ENCODE results near the gene NSMF.
A peak's percentile ranks its signal among the peaks of the same experiment; 100 is the strongest.

Gene NSMF

DNA sequence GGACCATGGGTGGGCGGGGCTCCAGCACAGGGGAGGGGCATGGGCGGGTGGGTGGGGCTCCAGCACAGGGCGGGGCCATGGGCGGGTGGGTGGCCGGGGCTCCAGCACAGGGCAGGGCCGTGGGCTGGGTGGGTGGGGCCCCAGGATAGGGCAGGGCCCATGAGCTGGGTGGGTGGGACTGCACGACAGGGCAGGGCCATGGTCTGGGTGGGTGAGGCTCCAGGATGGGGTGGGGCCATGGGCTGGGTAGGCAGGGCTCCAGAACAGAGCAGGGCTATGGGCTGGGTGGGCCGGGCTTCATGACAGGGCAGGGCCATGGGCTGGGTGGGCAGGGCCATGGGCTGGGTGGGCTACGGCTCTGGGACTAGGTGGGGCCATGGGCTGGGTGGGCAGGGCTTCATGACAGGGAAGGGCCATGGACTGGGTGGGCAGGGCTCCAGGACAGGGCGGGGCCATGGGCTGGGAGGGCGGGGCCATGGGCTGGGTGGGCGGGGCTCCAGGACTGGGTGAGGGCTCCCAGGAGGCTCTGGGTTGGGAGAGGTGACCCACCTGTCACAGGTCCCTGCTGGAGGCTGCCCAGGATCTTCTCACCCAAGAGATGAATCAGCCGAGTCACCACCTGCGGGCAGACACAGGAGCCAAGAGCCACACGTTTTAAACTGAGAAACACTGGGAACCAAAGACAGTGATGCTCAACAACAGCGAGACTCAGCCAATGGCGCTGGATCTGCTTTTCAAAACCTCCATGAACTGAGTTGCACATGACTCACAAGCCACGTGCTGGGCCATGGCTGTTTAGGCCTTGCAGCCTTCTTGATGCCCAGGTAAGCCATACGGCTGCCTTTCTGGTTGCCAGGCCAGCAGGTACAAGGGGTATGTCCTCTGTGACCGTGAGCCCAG lies 33.6 kb upstream of the NSMF start:
- DNase-seq (ENCODE audit: low spot score): peak; percentile 82

DNA sequence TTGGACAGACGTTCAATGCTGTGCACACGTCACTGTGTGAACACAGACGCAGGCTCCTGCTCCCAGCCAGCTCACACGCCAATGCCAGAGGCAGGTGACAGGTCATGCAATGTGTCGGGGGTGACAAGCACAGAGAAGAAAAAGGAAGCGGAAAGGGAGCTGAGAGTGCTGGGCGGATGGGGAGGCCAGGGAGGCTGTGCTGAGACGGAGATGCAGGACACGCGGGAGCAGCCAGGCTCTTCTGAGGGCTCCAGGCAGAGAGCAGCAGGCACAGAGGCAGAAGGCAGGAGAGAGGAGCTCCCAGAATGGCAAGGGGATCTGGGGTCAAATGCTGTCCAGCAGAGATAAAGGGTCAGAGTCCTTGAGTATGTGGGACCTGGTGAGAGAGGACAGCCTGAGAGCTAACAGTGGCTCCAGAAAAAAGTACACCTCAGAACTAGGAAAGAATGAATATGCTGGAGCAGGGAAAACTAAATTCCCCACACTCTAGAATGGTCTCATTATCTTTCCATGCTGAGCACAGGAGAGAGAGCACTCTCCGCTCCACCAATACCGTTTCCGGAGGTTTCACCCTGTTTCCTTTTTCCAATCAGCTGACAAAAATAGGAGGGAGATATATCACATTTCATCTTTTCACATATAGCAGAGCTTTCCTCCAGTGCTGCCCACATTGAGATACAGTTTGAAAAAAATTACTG lies 32.8 kb upstream of the NSMF start:
- DNase-seq (ENCODE audit: low spot score): no peak

DNA sequence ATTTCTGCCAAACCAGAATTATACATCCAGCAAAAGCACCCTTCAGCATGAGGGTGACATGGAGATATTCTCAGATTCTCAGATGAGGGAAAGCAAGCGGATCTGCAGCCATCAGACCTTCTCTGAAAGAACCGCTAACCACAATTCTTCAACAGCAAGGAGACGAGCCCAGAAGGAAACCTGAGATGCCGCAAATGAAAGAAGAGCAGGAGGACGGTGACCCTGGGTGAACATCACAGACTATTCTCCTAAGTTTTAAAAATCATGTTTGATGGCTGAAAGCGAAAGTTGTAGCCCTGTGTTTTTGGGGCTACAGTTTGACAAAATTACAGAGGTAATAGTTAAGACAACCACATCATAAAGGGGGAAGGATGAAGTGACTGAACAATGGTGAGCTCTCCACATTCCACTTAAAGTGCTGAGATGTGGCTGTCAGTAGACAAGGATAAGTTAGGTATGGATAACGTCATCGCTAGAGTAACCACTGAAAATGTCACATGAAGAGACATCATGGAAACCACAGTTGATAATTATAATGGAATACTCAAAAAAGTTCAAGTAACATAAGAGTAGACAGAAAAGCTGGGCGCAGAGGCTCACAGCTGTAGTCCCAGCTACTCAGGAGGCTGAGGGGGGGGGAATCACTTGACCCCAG lies 31.5 kb upstream of the NSMF start:
- DNase-seq (ENCODE audit: low spot score): no peak

DNA sequence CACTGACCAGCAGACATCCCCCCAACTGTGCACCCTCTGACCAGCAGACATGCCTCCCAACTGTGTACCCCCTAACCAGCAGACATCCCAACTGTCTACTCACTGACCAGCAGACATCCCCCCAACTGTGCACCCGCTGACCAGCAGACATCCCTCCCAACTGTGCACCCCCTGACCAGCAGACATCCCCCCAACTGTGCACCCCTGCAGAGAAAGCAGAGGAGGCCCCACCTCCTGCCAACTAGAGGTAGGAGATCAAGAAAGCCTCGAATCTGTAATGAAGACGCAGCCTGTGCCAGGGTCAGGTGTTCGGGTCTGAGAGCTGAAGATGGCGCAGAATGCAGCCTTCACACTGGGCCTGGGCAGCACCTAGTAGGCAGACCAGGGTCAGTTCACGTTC lies 29.8 kb upstream of the NSMF start:
- DNase-seq (ENCODE audit: low spot score): no peak

DNA sequence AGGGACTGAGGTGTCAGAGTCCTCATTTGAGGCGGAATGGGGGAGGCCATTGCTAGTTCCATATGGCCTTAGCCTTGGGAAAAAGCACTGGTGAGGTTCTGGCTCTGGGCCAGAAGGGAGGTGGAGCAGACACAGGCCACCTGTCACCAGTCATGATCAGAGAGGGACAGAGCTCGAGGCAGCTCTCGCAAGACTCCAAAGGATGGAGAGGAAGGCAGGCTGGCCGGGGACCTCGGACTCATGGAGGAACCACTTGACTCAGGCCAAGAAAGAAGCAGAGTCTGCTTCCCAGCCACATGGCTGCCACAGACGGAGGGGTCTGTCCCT lies 29.2 kb upstream of the NSMF start:
- DNase-seq (ENCODE audit: low spot score): no peak

DNA sequence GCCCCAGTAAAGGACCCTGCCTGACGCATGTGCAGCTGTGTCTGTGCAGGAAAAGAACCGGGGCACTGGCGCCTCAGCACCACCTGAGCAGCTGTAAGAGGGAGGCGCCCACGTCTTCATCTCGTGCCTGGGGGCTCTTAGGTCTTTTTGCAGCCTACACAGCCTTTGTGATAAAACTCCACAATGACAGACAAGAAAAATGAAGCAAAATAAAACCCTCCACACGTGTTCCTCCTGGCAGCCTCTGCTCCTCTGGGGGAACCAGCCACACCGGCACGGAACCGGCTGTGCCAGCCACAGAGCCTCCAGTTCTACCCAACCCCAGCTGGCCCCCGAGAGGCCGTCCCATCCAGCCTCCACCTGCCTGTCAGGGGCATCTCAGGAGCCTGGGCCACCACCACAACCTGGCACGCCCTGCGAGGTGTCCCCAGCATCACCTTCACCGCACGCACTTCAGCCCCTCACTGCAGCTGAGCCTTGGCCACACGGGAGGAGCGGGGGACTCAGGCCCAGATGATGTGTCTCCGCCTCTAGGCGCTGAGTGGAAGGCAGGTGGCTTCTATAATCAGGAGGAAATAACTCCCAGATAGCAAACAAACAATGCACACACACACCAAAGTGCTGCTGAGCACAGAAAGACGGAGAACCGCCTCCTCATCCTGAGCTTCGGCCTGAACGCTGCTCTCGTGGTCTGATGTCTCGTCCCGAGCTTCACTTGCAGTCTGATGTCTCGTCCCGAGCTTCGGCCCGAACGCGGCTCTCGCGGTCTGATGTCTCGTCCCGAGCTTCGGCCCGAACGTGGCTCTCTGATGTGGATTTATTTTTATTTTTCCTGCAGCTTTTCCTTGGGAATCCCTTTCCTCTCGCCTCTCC lies 28.6 kb upstream of the NSMF start:
- DNase-seq (ENCODE audit: low spot score): no peak

DNA sequence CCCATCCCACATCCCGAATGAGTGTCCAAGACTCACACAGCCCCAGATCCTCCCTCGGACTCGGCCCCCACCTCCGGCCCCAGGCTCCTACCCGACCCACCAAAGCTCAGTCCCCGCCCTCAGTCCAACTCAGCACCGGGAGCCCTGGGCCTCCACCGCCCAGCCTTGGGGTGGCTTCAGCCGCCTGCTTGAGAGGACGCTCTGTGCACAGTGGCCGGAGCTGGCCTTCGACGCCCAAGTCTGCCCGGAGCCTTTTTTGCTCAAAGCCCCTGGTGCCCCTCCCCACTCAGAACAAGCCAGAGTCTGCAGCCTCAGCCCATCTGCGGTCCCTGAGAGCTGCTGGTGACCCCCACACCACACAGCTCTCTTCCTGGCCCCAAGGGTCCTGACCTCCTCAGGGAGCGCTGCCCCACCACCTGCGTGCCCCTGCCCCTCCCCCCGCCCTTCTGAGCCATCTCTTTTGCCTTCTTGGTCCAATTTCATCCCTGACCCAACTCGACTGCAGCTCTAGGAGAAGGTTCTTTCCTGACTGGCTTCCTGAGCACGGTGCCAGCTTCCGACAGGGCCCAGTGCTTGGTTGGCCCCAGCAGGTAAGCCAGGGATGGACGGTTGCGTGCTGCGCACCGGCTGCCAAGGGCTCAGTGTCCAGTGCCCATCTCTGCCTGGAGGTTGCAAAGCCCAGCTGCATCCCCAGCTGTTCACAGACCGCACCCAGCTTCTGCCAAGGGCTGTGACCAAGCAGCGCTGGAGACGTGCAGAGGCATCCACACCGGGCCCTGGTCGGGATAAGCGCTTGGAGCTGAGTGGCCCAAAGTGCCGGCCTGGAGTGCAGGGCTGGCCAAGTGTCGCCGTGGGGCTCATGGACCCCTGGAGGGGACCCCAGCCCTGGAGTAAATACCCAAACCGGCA lies 27.7 kb upstream of the NSMF start:
- no peak for DNase-seq (ENCODE audit: low spot score)

DNA sequence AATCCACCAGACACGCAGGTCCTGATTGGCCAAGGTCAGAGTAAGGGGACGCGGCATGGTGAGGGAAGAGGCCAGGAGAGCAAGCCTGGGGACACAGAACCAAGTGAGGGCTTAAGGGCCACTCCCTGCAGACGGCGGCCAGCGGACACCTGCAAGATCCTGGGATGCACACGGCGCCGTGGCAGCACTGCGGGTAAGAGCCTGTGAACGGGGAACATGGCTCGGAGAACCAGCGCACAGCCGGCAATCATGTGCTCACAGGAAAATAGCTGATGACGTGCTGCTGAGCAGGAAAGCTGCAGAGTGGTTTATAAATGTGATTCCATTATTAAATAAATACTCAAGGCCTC lies 27.0 kb upstream of the NSMF start:
- DNase-seq (ENCODE audit: low spot score): no peak

DNA sequence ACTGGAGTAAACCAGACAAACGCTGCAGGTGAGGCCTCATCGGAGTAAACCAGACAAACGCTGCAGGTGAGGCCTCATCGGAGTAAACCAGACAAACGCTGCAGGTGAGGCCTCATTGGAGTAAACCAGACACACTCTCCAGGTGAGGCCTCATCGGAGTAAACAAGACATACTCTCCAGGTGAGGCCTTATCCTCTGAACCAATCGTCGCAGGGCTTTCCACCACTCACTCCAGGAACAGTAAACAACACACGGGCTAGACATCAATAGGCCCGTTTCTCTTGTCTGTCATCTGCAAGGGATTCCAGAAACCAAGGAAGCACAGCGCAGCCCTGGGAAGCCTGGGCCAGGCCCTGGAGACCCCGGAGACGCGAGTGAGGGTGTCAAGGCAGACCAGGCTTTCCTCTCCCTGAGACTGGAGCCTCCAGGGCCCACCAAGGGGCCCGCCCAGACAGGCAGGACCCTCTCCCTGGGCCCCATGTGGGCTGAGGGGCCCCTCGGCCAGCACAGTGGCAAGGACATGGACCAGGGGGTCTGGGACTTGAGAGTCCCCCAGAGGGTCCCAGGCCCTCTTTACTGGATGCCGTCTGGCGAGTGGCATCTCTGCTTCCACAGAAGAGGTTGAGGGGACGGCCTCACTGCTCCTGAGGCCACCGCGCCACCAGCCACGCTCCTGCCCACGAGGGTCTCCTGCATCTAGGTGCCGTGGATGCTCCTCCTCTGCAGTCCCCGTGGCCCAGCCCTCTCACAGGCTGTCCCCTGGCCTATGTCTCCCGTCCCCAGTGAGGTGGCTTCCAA lies 26.4 kb upstream of the NSMF start:
- DNase-seq (ENCODE audit: low spot score): no peak

DNA sequence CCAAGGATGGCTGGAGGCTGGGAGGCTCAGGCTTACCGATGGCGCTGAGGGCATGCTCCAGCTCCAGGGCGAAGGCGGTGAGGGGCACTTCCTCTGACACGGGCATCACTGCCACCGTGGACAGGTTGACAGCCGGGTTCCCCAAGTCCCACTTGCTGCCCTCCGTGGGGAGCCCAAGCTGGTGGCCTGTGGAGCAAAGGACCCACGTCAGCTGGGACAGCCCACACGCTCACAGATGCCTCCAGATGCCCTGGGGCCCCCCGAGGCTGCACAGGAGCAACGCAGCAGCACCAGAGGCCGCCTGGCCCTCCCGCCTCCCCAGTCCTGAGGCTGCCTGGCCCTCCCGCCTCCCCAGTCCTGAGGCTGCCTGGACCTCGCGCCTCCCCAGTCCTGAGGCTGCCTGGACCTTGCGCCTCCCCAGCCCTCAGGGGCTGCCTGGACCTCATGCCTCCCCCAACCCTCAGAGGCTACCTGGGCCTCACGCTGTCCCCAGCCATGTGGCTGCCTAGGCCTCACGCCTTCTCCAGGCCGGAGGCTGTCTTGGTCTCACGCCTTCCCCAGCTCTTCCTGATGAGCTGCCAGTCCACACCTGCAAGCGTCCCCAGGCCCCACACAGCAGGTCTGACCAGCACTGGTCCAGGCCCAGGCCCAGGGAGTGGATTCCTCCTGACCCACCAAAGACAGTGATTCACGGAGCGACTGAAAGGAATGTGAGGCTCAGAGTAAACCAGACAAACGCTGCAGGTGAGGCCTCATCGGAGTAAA lies 25.6 kb upstream of the NSMF start:
- DNase-seq (ENCODE audit: low spot score): no peak

DNA sequence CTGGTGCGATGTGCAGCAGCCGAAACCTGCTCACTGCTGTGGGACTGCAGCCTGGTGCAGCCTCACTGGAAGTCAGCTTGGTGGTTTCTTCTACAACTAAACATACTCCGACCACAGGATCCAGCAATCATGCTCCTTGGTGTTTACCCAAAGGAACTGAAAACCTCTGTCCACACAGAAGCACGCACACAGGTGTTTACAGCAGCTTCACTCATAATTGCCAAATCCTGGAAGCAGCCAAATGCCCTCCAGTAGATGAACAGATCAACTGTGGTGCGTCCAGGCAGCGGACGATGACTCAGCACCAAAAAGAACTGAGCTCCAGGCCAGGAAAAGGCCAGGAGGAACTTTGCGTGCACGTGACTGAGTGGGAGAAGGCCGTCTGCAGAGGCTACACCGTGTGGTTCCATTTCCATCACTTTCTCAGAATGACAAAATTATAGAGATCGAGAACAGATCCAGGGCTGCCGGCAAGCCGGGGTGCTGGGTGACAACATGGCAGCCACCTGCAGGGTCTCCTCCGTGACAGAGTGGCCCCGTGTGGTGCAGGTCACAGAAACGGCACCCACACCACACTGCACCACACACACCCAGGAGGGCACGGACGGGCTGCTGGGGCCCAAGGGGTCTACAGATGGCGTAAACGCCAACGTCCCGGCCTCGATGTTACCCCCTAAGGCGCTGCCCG lies 23.1 kb upstream of the NSMF start:
- peak; percentile 84 for DNase-seq (ENCODE audit: low spot score)

DNA sequence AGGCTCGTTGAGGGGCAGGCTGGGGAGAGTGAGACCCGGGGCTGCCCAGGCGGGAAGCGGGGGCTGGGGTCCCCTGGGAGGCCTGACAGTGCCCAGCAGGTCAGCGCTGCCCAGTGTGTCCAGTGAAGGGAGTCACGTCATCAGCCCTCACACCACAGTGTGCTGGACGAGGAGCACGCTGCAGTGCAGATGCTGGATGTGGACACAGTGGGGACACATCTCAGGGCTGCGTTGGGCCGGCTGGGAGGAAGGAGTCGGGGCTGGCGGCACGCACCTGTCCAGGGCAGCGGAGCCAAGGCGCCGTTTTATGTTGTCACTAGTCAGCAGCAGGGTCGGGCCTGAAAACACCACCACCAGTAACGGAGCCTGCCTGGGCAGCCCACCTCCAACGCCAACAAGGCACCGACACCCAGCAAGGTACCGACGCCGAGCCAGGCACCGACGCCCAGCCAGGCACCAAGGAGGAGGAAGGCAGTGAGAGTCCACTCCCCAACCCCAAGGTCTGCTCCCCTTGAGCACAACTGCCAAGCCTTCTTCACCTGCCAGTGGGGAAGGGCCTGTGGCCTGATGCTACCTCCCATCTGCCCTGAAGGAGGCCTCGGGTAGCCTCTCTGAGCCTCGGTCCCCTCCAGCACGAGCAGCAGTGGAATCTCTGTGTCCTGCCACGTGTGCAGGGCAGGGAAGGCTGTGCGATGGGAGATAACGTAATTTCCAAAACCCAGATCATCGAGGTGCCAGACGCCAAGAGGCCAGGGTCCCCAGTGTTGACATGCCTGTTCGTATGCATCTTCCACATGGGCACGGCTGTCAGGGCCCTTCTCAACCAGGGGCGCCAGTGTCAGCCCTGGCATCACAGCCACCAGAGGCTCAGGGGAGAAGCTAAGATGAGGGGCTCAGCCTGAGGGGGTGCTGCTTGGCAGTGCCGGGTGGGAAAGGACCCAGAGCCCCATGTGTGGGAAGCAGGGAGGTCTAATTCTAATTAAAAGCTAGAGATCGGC lies 21.9 kb upstream of the NSMF start:
- no peak for DNase-seq (ENCODE audit: low spot score)

DNA sequence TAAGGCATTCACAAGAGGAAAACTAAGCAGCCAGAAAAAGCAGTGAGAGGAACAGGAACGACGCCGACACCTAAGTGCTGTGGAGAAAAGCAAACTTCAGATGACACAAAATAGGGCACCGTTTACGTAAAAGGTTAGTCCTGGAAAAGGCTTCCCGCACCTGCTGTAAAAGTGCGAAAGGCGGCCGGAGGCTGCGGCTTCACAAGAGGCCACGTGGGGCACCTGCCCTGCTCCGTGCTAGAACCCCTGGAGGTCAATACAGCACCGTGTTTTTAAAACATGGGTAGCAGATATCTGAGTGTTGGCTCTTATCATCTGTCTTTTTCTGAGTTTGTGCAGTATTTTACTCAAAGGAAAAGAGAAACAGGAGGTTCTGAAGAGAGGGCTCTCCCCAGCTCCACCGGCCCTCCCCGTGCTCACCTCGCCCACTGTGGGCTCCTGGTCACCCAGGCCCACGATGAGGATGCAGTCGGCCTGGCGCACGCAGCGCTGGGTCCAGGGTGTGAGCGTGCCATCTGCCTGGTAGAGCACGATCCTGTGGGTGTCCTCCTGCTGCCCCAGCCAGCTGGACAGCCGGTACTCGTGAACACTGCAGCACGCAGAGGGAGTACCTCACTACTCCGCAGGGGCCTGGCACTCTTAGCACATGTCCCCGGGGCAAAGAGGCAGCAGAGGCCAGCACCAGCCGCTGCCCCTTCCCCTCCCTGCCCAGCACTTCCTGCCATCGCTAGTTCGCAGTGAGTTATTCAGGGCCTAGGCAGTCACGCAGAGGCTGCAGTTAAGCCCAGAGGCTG lies 21.0 kb upstream of the NSMF start:
- DNase-seq (ENCODE audit: low spot score): no peak

DNA sequence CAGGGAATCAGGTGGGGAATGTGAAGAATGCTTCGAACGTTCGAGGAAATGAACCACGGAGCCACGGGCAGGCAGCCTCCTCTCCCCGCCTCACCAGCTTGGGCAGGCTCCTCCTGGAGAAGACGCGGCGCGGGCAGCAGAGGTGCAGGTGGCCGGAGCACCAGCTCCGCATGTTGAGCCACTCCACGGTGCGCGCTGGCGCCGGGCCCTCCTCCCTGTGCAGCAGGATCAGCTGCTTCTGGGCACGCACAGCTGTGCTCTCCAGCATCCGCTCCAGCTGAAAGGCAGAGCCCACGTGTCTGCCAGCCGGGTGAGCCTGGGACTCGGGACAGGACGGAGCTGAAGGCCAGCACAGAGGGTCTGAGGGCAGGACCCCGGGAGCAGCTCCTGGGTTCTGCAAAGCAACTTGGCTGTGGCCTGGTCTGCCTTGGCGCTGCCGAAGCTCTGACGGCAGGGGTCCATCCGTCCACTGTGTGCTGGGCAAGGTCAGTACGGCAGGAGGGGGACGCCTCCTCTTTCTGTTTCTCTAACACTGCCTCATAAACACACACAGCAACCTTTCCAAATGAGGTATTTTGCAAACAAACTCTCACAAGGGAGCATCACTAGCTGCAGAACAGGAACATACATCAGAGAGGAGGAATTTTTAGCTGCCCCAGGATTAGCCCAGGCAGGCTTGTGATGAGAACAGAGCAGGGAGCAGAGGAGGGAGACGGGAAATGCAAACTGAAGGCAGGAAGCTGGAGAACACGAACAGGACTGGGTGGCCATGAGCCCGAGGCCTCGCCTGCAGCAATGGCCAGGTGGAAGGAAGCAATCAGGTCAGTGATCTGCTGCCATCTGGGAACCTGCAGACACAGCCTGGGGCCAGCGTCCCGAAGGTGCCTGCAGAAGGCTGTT lies 20.1 kb upstream of the NSMF start:
- DNase-seq (ENCODE audit: low spot score): no peak

DNA sequence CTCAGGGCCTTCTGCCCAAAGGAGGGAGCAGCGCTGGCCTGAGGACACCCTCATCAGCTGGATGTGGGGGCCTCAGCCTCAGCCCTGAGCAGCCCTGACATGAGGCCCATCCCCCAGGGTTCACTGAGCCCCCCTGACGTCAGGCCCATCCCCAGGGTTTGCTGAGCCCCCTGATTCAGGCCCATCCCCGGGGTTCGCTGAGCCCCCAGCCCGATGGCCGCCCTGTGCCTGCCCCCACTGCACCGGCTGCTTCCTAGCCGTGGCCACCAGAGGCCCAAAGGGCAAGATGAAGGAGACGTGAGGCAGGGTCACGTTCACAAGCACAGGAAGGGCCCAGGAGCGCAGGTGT lies 19.5 kb upstream of the NSMF start:
- DNase-seq (ENCODE audit: low spot score): no peak
